DMS79 treated with DMSO at 0.1 percent for 48 hours (cell line): Measurements from ENCODE around the gene MARK3.
"Not testable (repeated sequence)": the region's sequence is repeated elsewhere in the genome, so short reads cannot be mapped to it uniquely, and the experiment has no call there.

Source experiments
- DNase-seq: peaks from one replicate; lab custom pipeline; 2025; lab: John Stamatoyannopoulos, UW

MARK3 gene

DNA sequence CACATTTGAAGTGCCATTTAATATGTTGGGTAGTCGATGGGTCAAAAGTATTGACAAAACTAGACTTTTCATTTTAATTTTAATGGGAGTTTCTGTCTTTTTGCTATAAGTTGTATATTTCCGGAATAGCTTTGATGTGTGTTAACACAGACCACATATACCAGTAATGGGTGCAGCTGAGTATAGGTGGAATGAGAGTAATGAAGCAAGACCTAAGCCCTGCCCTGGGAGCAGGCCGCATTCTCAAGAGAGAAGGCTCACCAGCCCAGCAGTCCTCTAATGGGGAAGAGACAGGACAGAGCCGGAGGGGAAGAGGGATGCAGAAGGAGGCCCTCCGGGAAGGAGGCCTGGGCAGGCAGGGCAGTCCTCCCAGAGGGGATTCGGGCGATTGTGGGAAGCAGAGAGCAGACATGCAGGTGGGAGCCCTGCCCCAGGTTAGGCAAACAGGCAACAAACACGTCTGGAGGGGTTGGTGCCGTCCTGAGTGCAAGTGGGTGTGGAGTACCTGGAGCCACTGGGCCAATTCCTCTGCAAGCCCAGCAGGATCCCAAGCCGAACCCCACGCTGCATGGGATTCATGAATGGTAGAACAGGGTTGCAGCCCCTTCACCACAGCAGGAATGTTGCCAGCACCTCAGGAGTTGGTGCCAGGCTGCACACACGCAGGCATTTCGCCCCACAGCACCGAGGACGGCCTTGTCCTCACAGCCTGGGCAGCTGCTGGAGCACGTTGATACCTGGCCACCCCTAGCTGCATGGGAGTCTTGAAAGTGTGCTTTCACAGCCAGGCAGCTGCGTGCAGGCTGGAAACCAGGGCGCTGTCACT is 129.6 kb downstream of the MARK3 start:
- peak; percentile 57 for DNase-seq

DNA sequence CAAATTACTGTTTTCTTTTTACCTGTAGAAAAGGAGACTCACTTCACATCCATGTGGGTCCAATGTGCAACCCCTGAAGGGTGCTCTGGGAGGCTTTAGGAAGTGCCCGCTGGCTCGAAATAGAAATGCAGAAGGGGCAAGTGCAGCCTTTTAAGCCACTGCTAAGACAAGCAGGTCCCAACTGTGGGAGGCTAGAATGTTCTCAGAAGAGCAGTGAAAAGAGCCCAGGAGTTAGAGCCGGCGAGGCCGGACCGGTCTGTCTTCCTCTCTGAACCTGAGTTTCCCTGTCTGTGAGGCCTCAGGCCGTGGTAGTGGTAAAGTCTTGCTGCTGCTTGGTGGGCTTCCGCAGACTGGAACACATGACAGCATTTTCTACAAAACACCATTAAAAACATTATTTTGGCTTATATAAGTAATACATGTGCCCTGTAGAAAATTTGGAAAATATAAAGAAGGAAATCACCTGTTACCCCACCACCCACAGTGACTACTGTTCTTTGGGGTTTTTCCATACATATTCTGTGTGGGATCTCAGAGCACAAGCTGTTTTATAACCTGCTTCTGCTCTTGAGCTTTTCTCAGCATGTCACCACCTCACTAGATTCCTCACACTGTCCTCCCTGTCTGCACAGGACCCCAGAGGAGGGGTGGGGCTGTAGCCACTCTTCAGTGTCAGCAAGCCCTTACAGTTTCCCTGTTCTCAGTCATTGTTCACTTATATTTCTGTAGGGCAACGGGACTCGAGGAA is 131.4 kb downstream of the MARK3 start:
- no peak for DNase-seq

DNA sequence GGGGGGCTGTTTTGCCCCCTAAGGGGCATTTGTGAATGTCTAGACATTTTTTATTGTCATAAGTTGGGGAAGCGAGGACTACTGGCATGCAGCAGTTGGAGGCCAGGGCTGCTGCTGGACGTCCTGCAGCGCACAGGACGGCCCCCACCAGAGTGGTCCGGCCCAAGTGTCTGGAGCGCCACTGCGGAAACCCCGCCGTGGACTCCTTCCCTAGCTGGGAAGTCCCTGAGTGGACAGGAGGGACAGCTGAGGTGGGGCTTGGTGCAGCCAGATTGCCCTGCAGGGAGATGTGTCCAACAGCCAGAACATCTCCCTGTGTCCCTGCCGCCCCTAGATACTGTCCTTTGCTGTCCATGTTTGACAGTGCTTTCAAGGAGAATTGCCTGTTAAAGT is 132.0 kb downstream of the MARK3 start:
- DNase-seq = no peak

DNA sequence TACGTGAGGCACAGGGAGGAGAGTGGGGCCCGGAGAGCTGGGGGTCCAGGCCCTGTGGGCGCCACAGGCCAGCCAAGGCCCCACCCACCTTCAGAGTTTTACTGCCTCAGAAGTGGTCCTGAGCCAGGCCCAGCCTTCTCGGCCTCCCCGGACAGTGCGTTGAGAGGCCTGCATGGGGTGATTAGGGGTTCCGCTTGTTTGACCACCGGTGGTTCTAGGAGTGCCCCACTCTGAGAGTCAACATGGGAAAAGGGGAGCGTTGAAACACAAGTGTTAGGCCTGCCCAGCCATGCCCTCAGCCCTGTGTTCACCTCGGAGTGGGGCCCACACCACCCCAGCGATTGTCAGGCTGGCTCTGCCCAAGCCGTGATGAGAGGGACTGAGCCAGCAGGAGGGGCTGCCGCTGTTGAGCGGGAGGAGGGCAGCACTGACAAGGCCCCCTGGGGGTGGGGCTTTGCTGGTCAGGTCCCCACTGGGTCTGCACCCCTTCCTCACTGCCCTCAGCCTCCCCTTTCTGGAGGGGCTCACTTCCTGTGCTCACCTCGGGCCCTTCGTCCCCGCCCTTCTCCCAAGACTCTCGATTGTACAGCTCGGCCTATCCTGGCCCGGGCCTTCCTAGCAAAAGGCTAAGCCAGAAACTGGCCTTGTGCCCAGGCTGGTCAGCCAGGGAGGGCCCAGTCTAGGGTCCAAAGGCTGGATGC is 132.7 kb downstream of the MARK3 start:
- DNase-seq = no peak

DNA sequence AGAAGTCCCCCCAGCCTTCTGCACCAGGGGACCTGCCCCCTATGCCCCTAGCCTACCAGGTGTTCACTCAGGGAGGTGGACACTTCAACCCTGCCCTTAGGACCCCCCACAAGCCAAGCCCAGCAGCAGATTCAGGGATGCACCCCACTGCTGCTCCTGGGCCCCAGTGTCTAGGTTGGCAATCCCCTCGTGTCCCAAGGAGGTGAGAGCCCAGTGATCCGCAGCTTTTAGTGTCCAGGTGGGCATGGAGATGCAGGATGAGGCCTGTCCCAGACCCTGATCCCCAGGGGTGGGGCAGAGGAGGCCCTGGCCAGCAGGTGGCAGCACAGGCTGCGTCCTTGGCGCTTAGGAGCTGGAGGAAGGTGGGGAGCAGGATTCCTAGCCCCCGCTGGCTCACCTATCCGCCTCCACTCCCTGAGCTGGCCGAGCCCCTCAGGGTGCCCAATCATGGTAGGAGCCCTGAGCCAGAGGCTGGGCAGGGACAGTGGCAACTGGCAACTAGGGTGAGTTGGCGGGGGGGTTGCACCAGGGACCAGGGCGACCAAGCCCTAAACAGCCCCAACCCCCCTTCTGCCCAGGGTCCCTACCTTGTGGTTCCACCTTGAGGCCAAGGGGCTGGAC is 133.3 kb downstream of the MARK3 start:
- peak; percentile 19 for DNase-seq

DNA sequence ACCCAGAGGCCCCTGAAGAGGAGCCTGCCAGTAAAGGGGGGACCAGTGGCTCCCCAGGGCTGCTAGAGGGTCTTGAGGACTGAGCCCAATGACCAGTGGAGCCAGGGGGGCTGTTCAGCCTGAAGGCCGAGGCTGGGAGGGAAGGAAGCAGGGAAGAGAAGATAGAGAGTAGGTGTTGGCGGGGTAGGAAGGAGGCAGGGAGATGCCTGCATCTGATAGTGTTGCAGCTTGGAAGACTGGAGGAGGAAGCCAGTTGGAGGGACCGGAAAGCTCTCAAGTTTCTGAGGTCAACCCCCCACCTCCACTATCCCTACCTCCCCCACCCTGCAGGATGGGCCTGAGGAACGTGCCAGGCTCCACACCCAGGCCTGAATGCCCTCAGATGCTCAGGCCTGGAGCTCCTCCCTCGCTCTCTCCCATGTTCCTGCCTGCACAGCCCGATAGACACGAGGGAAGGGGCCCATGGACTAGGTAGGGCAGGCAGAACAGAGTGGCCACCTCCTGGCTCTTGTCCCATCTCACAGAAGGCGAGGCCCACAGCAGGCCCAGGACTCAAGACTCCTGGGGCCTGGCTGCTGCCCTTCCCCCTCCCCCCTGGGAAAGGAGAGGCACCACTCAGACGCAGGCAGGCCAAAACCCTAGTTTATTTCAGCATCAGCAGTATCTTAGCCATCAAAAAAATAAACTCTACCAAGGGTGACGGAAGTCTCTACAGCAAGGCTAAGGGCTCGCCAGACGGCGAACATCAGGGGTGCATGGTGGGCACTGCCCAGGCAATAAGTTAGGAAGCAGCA is 134.0 kb downstream of the MARK3 start:
- DNase-seq = no peak

DNA sequence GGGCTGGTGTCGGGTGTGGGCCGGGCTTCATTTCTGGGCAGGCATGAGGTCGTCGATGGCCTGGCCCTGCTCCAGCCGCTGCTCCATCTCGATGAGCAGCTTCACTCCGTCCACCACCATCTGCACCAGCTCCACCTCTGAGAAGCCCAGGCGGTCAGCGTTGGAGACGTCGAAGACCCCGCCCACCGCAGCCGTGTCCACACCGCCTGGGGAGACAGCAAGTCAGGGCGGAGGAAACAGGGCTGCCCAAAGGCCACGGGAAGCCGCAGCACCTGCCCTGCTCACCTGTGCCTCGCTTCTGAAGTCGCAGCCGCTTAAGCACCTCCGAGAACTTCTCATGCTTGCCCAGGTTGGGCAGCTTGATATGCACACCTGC is 134.6 kb downstream of the MARK3 start:
- peak; percentile 70 for DNase-seq

DNA sequence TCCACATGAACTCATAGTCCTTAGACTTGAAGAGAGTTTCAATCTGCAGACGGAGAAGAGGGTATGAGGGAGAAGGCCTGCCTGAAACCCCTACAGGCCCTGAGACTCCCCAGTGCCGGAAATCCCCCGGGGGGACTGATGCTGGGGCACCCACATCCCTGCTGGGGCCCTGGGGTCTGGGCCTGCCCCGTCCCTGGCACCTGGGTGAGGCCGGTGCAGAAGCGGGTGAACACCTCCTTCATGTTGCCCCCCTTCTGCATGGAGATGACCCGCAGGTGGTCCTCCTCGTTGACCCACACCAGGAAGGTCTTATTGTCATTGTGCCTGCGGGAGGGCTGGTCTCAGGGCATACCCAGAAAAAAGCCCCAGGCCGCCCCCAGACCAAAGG is 135.0 kb downstream of the MARK3 start:
- DNase-seq = no peak

DNA sequence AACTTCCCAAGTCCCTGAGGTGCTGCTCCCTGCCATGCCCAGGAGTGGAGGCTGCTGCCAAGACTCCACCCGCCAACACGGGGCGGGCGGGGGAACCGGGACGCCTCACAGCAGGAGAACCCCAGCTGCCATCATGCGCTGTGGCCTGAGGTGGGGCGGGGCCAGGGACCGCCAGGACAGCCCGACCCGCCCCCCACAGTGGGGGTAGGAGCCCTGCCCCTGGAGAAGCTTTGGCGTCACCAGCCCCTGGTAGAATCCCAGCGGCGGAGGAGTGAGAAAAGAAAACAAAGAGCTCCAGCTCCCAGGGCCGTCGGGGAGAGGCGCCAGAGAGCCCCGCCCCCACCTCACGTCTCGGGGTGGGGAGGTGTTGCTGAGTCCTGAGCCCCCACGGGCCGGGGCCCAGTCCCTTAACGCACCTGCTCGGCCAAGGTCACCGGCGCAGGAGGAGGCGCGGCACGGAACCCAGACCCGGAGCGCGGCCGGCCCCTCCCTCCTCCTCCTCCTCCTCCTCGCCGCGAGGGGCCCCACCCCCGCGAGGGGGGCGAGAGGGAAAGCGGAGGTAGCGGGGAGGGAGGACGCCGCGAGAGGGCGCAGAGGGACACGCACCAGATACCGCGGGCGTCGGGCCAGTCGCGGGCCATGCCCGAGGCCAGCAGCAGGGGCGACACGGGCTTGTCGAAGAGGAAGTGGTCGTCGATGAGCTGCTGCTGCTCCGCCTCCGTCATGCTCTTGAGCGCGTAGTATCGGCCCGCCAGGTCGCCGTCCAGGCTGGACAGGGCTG is 135.6 kb downstream of the MARK3 start:
- DNase-seq = peak; percentile 86

DNA sequence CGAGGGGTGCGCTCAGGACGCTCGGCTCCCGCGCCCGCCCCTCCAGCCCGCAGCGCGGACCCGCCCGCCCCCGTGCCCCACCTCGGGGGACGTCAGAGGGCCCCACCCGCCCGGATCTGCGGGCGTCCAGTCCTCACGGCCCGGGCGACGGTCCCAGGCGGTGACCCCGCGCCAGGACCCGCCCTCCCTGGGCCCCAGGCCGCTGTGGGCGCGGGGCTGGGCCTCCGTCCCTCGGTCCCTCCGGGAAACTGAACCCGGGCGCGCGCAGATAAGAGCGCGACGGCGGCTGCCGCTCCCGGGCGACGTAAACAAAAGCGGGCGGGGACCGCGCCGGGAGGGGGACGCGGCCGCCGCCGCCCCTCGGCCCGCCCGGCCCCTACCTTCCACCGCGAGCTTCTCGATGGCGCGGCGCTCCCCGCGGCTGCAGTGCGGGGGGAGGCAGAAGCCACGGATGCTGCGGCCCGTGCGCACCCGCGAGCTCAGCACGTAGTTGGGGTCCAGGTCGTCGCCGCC is 136.3 kb downstream of the MARK3 start:
- DNase-seq = no peak

DNA sequence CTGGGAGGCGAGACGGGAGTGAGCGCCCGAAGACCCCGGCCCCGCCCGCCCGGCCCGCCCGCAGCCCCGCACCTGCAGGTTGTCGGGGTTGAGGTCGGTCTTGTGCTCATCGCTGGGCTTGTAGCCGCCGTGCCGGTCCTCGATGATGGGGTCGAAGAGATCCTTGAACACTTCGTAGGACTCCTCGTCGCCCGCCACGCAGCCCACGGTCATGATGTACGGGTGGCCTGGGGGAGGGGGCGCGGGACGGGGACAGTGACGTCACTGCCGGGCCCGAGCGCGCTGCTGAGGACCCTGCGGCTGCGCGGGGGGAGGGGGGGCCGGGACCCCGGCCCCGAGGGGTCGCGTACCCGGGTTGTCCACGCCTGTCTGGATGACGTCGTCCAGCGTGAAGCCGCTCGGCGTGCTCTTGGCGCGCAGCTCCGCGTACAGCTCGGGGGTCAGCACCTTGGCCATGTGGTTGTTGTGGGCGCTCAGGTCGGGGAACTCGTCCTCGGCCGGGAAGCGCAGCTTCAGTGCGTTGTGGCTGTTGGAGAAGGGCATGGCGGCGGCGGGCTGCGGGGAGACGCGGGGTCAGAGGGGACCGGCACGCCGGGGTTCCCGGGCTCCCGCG is 136.8 kb downstream of the MARK3 start:
- DNase-seq = peak; percentile 52

DNA sequence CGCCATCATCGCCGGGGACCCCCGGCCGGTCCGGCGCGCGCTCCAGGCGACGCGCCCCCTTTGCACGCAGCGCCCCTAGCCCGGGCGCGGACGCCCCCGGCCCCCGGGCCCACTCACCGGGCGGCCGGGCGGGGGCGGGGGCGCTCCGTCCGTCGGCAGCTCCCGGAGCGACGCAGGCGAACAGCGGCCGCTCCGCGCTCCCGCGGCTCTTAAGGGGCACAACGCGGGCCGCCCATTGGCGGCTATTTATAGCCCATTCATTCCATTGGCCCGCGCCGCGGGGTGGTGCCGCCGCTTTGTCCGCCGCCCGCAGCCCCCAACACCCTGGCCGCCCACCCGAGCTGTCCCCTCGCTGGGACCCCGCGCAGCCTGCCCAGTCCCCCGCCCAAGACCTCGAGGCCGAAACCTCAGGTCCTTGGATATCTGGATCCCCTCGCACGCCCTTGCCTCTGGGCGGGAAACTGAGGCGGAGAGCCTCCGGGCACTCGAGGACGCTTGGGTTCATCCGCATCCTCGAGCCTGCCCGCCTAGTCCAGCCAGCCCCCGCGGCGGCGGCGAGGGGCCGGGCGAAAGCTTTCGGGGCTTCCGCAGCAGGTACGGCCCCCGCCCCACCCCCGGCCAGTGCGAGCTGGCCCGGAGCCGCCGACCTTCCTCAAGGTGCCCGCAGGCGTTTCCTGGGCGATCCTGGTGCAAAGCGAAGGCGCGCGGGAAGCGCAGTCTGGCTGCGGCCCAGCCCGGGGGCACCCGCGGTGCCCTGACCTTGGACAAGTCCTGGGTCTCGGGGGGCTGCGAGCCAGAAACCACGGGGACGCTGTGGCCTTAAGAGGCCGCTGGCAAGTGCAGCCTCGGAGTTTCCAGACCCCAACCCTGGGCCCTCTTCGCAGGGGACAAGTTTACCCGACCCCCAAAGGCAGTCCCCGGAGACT is 137.7 kb downstream of the MARK3 start, which contains the start of gene CKB:
Gene CKB, minus strand, starts transcription at position 182 of the 926 bp plus-strand sequence. CDS start 337 bp downstream, outside the sequence.
- peak; percentile 83 for DNase-seq

DNA sequence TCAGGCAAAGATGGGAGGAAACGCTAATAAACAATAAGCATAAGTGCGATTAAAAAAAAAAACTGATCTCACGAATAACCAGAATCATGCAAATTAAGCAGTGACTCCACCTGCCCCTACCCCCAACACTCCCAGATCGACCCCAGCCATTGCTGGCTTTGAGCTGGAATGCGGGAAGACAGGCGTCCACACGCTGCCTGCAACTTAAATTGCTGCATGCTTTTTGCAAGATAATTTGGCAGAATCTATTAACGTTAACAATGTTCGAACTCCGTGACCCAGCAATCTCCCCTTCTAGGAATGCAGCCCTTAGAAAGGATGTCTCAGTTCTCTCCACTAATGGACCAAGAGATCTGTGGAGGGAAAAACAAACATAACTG is 138.3 kb downstream of the MARK3 start:
- no peak for DNase-seq

DNA sequence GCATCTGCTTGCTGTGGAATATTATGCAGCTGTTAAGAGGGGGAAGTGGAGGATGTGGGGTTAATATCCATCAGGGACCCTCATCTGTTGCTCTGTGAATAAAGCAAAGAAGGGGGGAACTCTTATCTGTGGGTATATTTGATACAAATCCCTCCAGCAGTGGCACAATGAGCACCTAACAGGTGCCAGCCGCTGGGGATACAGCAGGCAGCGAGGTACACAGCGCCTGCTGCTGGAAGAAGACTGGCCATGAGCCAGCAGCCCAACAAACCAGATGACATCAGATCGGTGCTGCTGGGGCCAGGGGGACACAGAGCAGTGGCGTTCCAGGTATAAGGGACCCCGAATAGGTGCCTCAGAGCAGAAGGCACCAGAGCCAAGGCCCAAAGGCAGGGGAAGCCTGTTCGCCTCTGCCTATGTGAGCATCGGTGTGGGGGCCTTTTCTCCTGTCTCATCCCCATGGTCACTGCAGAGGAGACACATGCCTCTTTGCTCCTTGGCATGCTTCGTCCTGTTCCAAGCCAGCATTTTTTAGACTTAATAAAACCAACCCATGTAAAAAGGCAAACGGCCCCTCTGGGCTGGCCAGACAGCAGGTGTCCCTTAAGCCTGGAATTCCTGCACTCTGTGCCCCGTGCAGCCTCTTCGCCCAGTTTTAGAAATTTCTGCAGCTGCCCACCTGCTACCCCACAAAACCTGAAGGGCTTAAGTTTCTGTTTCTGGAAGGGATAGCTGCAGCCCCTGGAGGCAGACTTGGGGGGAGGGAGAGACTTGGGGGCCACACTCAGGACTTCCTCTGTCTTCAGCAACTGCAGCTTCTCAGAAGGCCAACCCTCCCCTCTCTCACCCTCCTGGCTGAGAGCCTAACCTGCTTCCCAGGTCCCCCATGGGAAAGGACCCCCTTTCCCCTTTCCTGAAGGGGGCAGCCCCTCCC is 139.1 kb downstream of the MARK3 start:
- no peak for DNase-seq

DNA sequence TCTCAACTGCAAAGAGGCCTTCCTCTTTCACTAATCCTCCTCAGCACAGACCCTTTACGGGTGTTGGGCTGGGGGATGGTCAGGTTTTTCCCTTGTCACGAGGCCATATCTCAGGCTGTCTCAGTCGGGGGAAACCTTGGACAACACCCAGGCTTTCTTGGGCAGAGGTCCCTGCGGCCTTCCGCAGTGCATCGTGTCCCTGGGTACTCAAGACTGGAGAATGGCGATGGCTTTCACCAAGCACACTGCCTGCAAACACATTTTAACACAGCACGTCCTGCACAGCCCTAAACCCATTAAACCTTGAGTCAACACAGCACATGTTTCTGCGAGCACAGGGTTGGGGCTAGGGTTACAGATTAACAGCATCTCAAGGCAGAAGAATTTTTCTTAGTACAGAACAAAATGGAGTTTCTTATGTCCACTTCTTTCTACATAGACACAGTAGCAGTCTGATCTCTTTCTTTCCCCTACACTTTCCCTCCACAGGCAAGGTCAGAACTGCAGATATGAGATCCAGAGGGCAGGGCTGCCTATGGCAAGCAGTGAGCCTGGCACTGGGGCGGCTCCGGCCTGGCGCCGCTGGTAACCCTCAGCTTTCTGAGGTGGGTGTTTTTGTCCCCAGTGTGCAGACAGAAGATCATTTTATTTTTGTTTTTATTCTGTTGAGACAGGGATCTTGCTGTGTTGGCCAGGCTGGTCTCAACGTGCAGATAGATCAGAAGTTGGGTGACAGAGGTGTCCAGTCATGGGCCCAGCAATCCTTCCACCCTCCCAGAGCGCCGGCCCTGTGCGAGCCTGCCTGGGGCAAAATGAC is 140.4 kb downstream of the MARK3 start:
- DNase-seq = not testable (repeated sequence)

DNA sequence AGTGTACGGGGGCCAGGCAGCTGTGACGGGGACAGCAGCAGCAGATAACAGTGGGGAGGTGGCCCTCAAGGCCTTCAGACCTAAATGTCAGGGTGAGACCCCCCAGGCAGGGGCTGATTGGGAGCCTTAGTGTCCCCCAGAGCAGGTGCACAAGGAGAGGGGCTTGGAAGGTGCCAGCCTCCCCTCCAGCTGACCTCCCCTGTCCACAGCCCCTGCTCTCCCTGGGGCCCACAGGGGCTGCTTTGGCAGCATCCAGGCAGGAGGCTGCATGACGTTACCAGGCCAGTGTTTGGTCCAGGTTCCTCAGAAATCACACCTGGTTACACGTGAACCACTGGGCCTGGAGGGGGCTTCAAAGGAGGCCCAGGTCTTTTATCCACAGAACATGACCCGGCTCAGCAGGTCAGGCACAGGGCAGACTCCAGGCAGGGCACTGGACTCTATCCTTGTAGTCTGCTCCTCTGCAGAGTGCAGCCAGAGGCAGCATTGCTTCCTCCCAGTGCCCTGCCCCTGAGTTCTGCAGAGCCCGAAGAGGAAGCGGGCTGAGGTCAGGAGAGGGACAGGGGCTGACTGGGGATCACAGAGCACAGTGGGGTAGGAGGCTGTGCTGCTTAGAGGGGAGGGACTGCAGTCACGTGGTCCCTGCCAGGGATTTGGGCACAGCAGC is 141.2 kb downstream of the MARK3 start:
- no peak for DNase-seq
